Measurements from ENCODE around the gene VMP1. TPM values are rescaled to one million over a fixed set of nuclear protein-coding genes. Genes with fewer than 3 reads are reported as not detected.
"Not testable (repeated sequence)": the region's sequence is repeated elsewhere in the genome, so short reads cannot be mapped to it uniquely, and the experiment has no call there.

The VMP1 gene
- polyA plus RNA-seq, 3 donors = 53.2 to 143 (median 55.5) TPM

GRCh38 chr17:59764292-59764741 lies 56.9 kb downstream of the VMP1 start:
- no peak overlapping the region for H3K27ac ChIP-seq (ENCODE audit: low read depth, low read length)
- 87 to 93% (median 92%) methylated on average over 3 of the region's 3 CpGs for WGBS, 3 donors

DNA sequence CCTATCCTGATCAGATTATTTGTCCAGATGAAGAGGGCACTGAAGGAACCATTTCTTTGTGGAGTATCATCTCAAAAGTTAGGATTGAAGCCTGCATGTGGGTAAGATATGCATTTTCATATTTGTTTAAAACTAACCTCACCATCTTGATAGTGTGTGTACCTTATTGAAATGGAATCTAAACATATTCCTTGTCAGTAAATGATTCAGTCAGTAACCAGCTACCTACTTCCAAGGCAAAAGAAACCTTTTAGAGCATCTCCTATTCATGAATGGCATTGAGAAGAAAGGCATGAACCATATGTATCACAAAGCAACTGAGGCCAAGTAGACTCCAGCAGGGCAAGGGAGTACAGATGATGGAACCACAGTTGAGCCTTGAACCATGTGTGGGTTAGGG lies 57.6 kb downstream of the VMP1 start:
- H3K27ac ChIP-seq (ENCODE audit: low read depth, low read length) = no peak overlapping the region

DNA sequence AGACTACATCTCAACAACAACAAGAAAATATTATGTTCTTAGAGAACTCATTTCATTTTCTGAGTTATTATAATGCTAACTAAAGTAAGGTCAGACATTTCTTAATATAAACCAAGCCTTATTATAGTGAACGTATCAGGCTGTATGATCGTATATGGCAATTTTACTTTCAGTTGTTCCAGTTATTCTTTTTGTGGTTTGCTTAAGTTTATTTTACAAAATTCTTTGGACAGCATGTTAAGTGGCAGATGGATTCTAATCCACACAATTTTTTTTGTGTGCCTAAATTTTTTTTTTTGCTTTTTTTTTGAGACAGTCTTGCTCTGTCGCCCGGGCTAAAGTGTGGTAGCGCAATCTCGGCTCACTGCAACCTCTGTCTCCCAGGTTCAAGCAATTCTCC lies 59.0 kb downstream of the VMP1 start:
- 96 to 98% (median 98%) methylated on average over 6 of the region's 6 CpGs for WGBS, 3 donors
- no peak overlapping the region for H3K27ac ChIP-seq (ENCODE audit: low read depth, low read length)

GRCh38 chr17:59767176-59767575 lies 59.7 kb downstream of the VMP1 start:
- H3K27ac ChIP-seq (ENCODE audit: low read depth, low read length) = no peak overlapping the region

DNA sequence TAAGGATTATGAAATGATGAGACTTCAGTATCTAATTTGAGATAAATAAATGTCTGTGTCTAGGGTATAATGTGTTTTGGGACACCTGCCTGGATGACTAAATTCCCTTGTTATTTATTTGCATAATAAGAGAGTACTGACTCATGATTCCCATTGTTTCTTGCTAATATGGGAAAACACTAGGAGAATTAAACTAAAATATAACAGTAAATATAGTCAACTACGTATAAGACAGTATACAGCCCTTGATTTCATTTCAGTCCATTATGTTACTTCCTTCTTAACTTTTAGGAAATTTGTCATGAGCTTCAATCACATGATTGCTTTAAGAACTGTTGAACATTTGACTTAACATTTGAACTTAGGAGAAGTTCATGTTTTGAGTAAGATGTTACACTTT lies 62.4 kb downstream of the VMP1 start:
- 28 to 88% (median 37%) methylated on average over 1 of the region's 1 CpG for WGBS, 3 donors

GRCh38 chr17:59771093-59771492 lies 63.6 kb downstream of the VMP1 start:
- no peak overlapping the region for H3K27ac ChIP-seq (ENCODE audit: low read depth, low read length)
- 95 to 99% (median 95%) methylated on average over 2 of the region's 2 CpGs for WGBS, 3 donors

More for the DNA sequence above, 62.4 kb downstream of the VMP1 start:
- no peak overlapping the region for H3K27ac ChIP-seq (ENCODE audit: low read depth, low read length)

GRCh38 chr17:59775786-59776350 lies 68.4 kb downstream of the VMP1 start:
- 94 to 99% (median 98%) methylated on average over 2 of the region's 2 CpGs for WGBS, 3 donors
- no peak overlapping the region for H3K27ac ChIP-seq (ENCODE audit: low read depth, low read length)

DNA sequence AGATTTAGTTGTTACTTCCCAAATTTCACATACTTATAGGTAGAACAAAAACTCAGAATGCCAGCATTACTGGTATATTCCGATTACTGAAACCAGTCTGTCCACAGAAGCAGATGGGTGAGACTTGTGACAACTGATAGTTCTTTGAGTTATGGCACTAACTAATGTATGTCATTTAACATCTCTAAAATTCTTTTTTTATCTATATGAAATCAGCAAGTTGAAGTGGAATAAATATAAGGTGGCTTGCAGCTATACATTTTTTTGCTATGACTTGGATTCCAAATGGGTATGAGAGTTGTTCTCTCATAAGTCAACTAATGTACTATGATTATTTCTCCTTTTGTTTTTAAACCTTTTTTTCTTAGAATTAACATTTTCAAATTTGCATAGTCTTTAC lies 69.1 kb downstream of the VMP1 start:
- 96 to 100% (median 100%) methylated on average over 1 of the region's 1 CpG for WGBS, 3 donors

GRCh38 chr17:59777033-59777432 lies 69.6 kb downstream of the VMP1 start:
- 78 to 95% (median 95%) methylated on average over 3 of the region's 3 CpGs for WGBS, 3 donors
- H3K27ac ChIP-seq (ENCODE audit: low read depth, low read length) = no peak overlapping the region

More for the DNA sequence above, 69.1 kb downstream of the VMP1 start:
- H3K27ac ChIP-seq (ENCODE audit: low read depth, low read length) = no peak overlapping the region

- 91 to 93% (median 93%) methylated on average over 4 of the region's 4 CpGs for WGBS, 3 donors
- H3K27ac ChIP-seq (ENCODE audit: low read depth, low read length) = no peak overlapping the region
These were observed 71.5 kb downstream of the VMP1 start for GRCh38 chr17:59778996-59779395.

- WGBS, 3 donors = 64 to 87% (median 81%) methylated on average over 1 of the region's 1 CpG
- H3K27ac ChIP-seq (ENCODE audit: low read depth, low read length) = no peak overlapping the region
These were observed 72.1 kb downstream of the VMP1 start for GRCh38 chr17:59779521-59779920.

DNA sequence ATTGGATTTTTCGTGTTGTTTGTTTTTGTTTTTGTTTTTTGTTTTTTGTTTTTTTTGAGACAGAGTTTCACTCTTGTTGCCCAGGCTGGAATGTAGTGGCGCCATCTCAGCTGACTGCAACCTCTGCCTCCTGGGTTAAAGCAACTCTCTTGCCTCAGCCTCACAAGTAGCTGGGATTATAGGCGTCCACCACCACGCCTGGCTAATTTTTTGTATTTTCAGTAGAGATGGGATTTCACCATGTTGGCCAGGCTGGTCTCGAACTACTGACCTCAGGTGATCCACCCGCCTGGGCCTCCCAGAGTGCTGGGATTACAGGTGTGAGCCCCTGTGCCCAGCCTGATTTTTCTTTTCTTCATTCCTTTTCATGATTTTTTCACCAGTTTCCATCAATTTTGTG lies 73.1 kb downstream of the VMP1 start:
- WGBS, 3 donors = 94 to 100% (median 96%) methylated on average over 6 of the region's 6 CpGs
- H3K27ac ChIP-seq (ENCODE audit: low read depth, low read length) = not testable (repeated sequence)

- WGBS, 3 donors = 46 to 48% (median 47%) methylated on average over 5 of the region's 5 CpGs
- H3K27ac ChIP-seq (ENCODE audit: low read depth, low read length) = no peak overlapping the region
These were observed 76.0 kb downstream of the VMP1 start for GRCh38 chr17:59783221-59784047.

- WGBS, 3 donors = 71 to 73% (median 71%) methylated on average over 8 of the region's 8 CpGs
- H3K27ac ChIP-seq (ENCODE audit: low read depth, low read length) = no peak overlapping the region
These were observed 77.8 kb downstream of the VMP1 start for GRCh38 chr17:59785091-59785799.

- H3K27ac ChIP-seq (ENCODE audit: low read depth, low read length) = peak overlapping the region; percentile 78
- WGBS, 3 donors = 29 to 42% (median 34%) methylated on average over 2 of the region's 2 CpGs
These were observed 78.7 kb downstream of the VMP1 start for GRCh38 chr17:59786213-59786535.

DNA sequence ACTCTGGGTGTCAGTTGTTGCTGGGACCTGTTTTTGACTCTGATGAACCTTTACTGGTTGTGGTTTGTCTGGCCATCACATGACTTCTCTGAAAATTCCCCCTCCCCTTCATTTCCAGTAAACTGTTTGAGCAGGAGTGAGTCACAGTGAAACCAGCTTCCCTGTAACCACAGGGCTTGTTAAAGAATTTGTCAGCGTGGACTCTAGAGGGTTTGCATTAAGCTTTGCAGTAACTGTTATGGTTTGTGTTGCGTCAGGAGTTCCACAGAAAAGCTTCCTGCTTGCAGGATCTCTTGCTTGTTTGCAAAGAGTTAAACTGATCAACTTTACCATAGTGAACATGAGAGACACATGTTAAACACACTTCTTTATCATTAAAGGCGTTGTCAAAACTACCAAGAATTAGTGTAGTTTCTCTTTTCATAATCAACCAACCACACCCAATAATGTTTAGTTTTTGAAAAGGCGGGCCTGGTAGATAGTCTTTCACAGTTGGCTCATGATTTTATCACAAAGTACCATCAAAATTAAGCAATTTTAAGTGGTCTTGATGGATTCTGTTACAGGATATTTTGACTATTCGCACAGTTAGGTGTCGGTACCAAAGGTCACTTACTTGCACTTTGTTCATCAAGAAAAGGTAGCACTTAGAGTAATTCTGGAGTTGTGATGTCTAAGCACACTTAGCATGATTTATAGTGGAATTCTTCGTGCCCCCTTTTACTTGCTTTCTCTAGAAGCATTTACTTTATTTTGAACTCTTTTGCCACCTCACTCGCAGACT lies 79.3 kb downstream of the VMP1 start:
- WGBS, 3 donors = 16 to 18% (median 18%) methylated on average over 8 of the region's 8 CpGs
- H3K27ac ChIP-seq (ENCODE audit: low read depth, low read length) = peak overlapping the region; percentile 78

DNA sequence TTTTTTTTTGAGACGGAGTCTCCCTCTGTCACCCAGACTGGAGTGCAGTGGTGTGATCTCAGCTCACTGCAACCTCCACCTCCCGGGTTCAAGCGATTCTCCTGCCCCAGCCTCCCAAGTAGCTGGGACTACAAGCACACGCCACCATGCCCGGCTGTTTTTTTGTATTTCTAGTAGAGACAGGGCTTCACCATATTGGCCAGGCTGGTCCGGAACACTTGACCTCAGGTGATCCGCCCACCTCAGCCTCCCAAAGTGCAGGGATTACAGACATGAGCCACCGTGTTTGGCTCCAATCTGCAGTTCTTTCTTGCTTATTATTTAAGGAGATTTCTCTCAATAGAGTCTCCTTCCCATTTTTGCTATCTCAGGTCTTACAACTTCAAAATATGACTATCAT lies 82.4 kb downstream of the VMP1 start:
- 94 to 96% (median 94%) methylated on average over 7 of the region's 8 CpGs for WGBS, 3 donors
- not testable (repeated sequence) for H3K27ac ChIP-seq (ENCODE audit: low read depth, low read length)

DNA sequence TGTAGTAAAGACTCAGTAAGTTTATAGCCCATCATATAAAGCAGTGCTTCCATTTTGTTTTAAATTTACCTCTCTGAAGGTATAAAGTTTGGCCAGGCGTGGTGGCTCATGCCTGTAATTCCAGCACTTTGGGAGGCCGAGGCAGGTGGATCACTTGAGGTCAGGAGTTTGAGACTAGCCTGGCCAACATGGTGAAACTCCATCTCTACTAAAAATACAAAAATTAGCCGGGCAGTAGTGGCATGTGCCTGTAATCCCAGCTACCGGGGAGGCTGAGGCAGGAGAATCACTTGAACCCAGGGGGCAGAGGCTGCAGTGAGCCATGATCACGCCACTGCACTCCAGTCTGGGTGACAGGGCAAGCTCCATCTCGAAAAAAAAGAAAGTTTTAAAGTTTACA lies 83.0 kb downstream of the VMP1 start:
- H3K27ac ChIP-seq (ENCODE audit: low read depth, low read length) = not testable (repeated sequence)
- WGBS, 3 donors = 88 to 92% (median 91%) methylated on average over 6 of the region's 6 CpGs

- H3K27ac ChIP-seq (ENCODE audit: low read depth, low read length) = no peak overlapping the region
- 47 to 90% (median 48%) methylated on average over 4 of the region's 4 CpGs for WGBS, 3 donors
These were observed 83.5 kb downstream of the VMP1 start for GRCh38 chr17:59790910-59791309.

Data from adipose tissue (tissue), 3 donors.